ENCODE results near the gene EYS.

EYS gene

GRCh38 chr6:64507661-64508060 lies 1199.4 kb downstream of the EYS start:
- H3K4me3 ChIP-seq (ENCODE audit: low read depth, low read length), result no peak overlapping the region
- no peak for DNase-seq (ENCODE audit: low read depth)
- TF ChIP-seq CTCF (IDR thresholded peaks at IDR 0.05; ENCODE audit: control insufficient read depth, extremely low read depth, insufficient read depth), result no peak

GRCh38 chr6:64505312-64505711 lies 1201.7 kb downstream of the EYS start:
- DNase-seq (ENCODE audit: low read depth), result no peak
- no peak overlapping the region for H3K4me3 ChIP-seq (ENCODE audit: low read depth, low read length)
- TF ChIP-seq CTCF (IDR thresholded peaks at IDR 0.05; ENCODE audit: control insufficient read depth, extremely low read depth, insufficient read depth), result peak; percentile 54

- no peak for TF ChIP-seq CTCF (IDR thresholded peaks at IDR 0.05; ENCODE audit: control insufficient read depth, extremely low read depth, insufficient read depth)
- peak; percentile 94 for DNase-seq (ENCODE audit: low read depth)
- H3K4me3 ChIP-seq (ENCODE audit: low read depth, low read length), result no peak overlapping the region
Measured at GRCh38 chr6:64504503-64504902, 1202.5 kb downstream of the EYS start.

- H3K4me3 ChIP-seq (ENCODE audit: low read depth, low read length), result no peak overlapping the region
- no peak for DNase-seq (ENCODE audit: low read depth)
- TF ChIP-seq CTCF (IDR thresholded peaks at IDR 0.05; ENCODE audit: control insufficient read depth, extremely low read depth, insufficient read depth), result no peak
Measured at GRCh38 chr6:64502801-64503200, 1204.2 kb downstream of the EYS start.

GRCh38 chr6:64497634-64498033 lies 1209.4 kb downstream of the EYS start:
- H3K4me3 ChIP-seq (ENCODE audit: low read depth, low read length), result no peak overlapping the region
- no peak for DNase-seq (ENCODE audit: low read depth)
- no peak for TF ChIP-seq CTCF (IDR thresholded peaks at IDR 0.05; ENCODE audit: control insufficient read depth, extremely low read depth, insufficient read depth)

GRCh38 chr6:64489763-64490162 lies 1217.3 kb downstream of the EYS start:
- H3K4me3 ChIP-seq (ENCODE audit: low read depth, low read length), result no peak overlapping the region
- DNase-seq (ENCODE audit: low read depth), result no peak

More at GRCh38 chr6:64489763-64490162, 1217.3 kb downstream of the EYS start:
- TF ChIP-seq CTCF (IDR thresholded peaks at IDR 0.05; ENCODE audit: control insufficient read depth, extremely low read depth, insufficient read depth), result no peak

Measured in LNCaP clone FGC (cell line).